GM10847 (cell line): ENCODE results near the gene RCN2.

Experiments
- POLR2A ChIP-seq: IDR thresholded peaks from 2 replicates; pipeline ENCODE4 v1.6.1; 2011; ENCODE audit not compliant: insufficient read length; ENCODE audit errors: extremely low read depth

Gene RCN2

GRCh38 chr15:76998663-76999285 lies 67.2 kb downstream of the RCN2 start:
- TF ChIP-seq POLR2A, result no peak

DNA sequence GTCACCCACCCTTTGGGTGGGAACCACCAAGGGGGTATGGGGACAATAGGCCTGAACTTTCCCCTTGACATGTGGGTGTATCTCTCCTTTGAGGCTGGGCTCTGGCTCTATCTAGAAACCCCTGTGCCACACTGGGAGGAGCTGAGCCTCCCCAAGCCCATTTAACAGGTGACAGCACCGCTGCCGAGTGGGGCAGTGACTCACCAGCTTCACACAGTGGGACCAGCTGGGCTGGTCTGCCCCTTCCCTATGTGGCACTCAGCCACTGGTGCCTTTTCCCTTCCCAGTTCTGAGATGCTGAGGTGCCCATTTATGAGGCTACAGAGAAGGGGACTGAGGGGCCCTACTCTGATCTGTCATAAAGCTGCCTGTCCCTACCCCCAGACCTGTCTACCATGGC lies 68.4 kb downstream of the RCN2 start:
- no peak for TF ChIP-seq POLR2A

DNA sequence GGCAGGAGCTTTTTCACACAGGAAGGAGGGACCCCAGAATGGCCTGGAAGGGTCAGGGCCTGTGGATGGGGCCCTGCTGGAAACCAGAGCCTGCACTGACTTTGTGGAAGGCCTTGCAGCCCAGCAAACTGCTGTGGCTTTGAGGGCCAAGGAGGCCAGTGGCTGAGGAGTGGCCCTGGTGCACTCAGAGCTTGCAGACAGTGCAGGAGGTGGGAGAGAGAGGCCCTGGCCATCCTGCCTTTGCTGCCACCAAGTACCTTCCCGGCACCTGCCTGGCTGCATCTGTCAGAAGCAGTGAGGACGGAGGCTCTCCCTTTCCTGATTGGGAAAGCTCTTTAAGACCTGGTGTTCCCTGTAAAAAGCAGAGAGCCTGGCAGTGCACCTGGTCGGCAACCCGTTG lies 69.8 kb downstream of the RCN2 start:
- no peak for TF ChIP-seq POLR2A

DNA sequence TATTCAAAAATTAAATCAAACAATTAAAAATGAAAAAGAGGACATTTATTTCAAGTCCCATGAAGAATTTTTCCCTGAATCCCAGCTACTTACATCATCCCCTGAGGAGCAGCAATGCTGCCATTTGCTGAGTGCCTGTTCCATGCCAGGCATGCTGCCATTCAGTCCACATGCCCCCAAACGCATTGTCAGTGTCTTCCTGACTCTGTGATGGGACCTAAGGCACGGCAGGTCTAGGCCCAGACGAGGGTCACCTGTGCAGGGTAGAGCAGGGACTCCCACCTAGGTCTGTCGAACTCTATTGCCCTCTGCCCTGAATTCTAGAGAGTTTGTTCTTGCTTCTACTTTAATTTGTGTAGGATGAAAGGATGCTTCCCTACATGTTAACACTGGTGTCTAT lies 70.4 kb downstream of the RCN2 start:
- TF ChIP-seq POLR2A, result no peak

- no peak for TF ChIP-seq POLR2A
These were observed 70.9 kb downstream of the RCN2 start for GRCh38 chr15:77002436-77002835.

- no peak for TF ChIP-seq POLR2A
These were observed 71.7 kb downstream of the RCN2 start for GRCh38 chr15:77002954-77003912.
